Esophagus squamous epithelium (tissue), 5 donors: ENCODE measurements around the gene DOC2A. TPM values are rescaled to one million over a fixed set of nuclear protein-coding genes. Genes with fewer than 3 reads are reported as not detected.

ENCODE experiments used
- DNase-seq: peaks from one replicate; lab custom pipeline; 2025; lab: John Stamatoyannopoulos, UW
- H3K27ac ChIP-seq, 4 donors: fragments of 200-600 bp; sonication (generic); one replicate each; pipeline ENCODE4 v1.5.1; 2016 to 2019; ENCODE audit warnings: mild to moderate bottlenecking in 1 of 4
- H3K27me3 ChIP-seq, 4 donors: fragments of 200-600 bp; sonication (generic); 1 replicate in 3 of 4; 2 replicates in 1 of 4; pipeline versions ENCODE4 v1.5.1 to v1.6.0; 2017 to 2021; ENCODE audit warnings: antibody characterized with exemption in 1 of 4
- H3K36me3 ChIP-seq, 3 donors: fragments of 200-600 bp; sonication (generic); one replicate each; pipeline ENCODE4 v1.5.1; 2016 to 2019
- H3K4me1 ChIP-seq, 3 donors: fragments of 200-600 bp; sonication (generic); one replicate each; pipeline ENCODE4 v1.5.1; 2017 to 2019
- H3K4me3 ChIP-seq, 4 donors: fragments of 200-600 bp; sonication (generic); 1 replicate in 3 of 4; 2 replicates in 1 of 4; pipeline ENCODE4 v1.5.1; 2016 to 2019; ENCODE audit warnings: mild to moderate bottlenecking in 2 of 4, moderate library complexity in 1 of 4
- H3K9me3 ChIP-seq, 3 donors: fragments of 200-600 bp; sonication (generic); one replicate each; pipeline ENCODE4 v1.5.1; 2016 to 2019
- CTCF ChIP-seq, 6 experiments: fragments of 450-650 bp in 4 of 6; fragments of 200-600 bp in 2 of 6; sonication (generic) in 2 of 6; IDR thresholded peaks; one replicate each; pipeline ENCODE4 v1.5.1; 2016 to 2019; ENCODE audit warnings: antibody characterized with exemption in 6 of 6, mild to moderate bottlenecking in 4 of 6, moderate library complexity in 4 of 6
- POLR2A ChIP-seq, 4 donors: fragments of 450-650 bp; IDR thresholded peaks; one replicate each; pipeline ENCODE4 v1.6.1; 2017; ENCODE audit warnings: antibody characterized with exemption in 4 of 4, mild to moderate bottlenecking in 4 of 4, moderate library complexity in 3 of 4
- WGBS, 2 donors: methylation state at CpG; one replicate each; pipeline ENCODE4 v1.1.5; 2018; 5-methylcytosine and 5-hydroxymethylcytosine counted together
- intact Hi-C: fragments of 100-400 bp; cut with DNase I; formaldehyde crosslinking; loops from one replicate; pipeline ENCODE4 v1.15.0; 2022
- total RNA-seq, 4 donors: library from RNA; depleted of rRNA; stranded (reverse); fragments of >200 nt; gene quantifications; one replicate each; pipeline ENCODE4 v1.1.0, GENCODE V29; 2016
- donor health status: DM: yes; HTN: yes; CAD: no.

Gene DOC2A
- total RNA-seq, 4 donors from 2014 or later, result 0.50 to 0.76 TPM; not detected in 2

- Histone ChIP-seq H3K27me3 (no peaks in the 10 kb centered on the region), H3K27ac (peak within 1 kb of the TSS; percentile 90 to 98 (median 96))
Measured at GRCh38 chr16:29995911-29996765, 14.7 kb downstream of the DOC2A start, which contains the start of gene INO80E. Gene INO80E (plus strand): TSS chr16:29996241. CDS start chr16:29996311, 70 bp downstream.

DNA sequence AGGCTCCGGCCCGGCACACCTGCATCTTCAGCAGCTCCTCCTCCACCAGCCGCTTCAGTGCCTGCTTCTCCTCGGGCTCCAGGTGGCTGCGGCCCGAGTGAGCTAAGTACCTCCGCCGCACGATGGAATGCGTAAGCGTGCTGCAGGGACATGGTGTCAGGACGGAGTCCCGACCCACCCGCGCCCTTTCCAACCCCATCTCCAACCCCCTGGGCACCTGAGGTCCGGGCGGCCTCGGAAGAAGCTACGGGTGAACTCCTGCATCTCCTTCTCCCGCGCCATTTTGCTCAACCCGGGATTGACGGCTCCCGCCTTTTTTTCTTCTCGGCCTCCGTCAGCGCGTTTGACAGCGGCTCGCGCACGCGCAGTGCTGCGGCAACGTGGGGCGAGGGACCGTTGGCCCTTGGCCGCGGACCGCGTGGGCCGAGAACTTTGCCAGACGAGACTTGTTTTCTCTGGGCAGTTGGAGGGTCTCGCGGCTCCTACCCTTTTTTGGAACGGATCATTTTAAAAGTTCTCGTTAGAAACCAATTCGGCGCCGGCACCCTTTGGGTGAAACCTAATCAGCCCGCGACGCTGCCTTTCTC is 15.4 kb downstream of the DOC2A start, which contains the start of gene HIRIP3:
TSS of gene HIRIP3 (minus strand) at position 294 of the 587 bp plus-strand sequence. CDS start at position 282, 12 bp downstream.
- WGBS, 2 donors, result 0% methylated on average over 1 of the region's 53 CpGs; no CpG with 5 or more reads in 1 of the 2 donors
- no peaks in the 10 kb centered on the region for H3K9me3 ChIP-seq
- H3K4me1 ChIP-seq, result peaks cover 19 to 35% (median 20%) of the 10 kb centered on the region in 3 donors
- DNase-seq, result peak; percentile 63
- H3K27me3 ChIP-seq, result no peaks in the 10 kb centered on the region
- H3K4me3 ChIP-seq, result peak within 1 kb of the TSS; percentile 58 to 96 (median 82)
- TF ChIP-seq CTCF (IDR thresholded peaks at IDR 0.05) (no peak), POLR2A (IDR thresholded peaks at IDR 0.05) (no peak)
- H3K36me3 ChIP-seq, result peaks cover 5 to 66% (median 27%) of the 10 kb centered on the region in 3 donors
- intact Hi-C loops, result no loop called here
- peak within 1 kb of the TSS; percentile 90 to 98 (median 96) for H3K27ac ChIP-seq

More at GRCh38 chr16:29995911-29996765, 14.7 kb downstream of the DOC2A start, which contains the start of gene INO80E:
- WGBS, 2 donors, result 0 to 1% methylated on average over 27 to 37 of the region's 65 CpGs
- H3K4me3 ChIP-seq, result peak within 1 kb of the TSS; percentile 58 to 96 (median 82)
- TF ChIP-seq POLR2A (IDR thresholded peaks at IDR 0.05), result peak in 2 of 4 donors; percentile 18 to 39
- peak in 1 of 6 experiments; percentile 24 for TF ChIP-seq CTCF (IDR thresholded peaks at IDR 0.05)
- intact Hi-C loops, result no loop called here
- H3K9me3 ChIP-seq, result no peaks in the 10 kb centered on the region
- peaks cover 0 to 66% (median 28%) of the 10 kb centered on the region in 3 donors for H3K36me3 ChIP-seq
- peaks cover 19 to 35% (median 20%) of the 10 kb centered on the region in 3 donors for H3K4me1 ChIP-seq
- DNase-seq, result peak; percentile 83

DNA sequence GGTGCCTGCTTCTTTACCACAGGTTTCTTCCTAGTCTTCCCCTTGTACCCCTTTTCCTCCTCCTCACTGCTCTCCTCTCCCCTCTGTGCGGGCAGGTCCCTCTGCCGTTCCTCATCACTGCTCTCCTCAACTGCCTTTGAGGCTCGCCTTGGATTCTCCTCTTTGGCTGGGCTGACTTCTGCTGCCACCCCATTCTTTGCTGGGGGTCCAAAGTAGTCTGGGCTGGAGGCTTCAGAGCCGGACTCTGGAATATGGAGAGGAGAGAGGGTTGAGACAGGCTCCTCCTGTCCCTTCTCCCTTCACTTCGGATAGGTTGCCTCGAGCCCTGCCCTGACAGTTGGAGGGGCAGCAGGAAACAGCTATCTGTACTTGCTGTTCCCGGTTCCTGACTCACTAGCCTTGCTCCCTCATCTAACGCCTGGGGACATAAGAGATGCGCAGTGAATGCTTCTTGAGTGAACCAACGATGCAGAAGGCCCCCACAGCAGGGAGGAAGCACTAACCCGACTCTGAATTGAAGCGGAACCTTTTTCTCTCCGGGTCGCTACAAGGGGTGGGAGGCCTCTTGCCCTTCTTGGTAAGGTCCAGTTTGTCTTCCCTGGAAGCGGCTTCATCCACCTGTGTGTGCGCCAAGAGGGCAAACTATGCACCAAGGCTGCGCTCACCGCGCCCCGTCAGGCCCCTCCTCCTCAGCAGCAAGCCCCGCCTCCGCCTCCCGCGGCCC is 16.1 kb downstream of the DOC2A start:
- Histone ChIP-seq H3K4me3 (peak overlapping the region; percentile 58 to 96 (median 82)), H3K9me3 (no peaks in the 10 kb centered on the region), H3K27ac (peak overlapping the region; percentile 90 to 98 (median 96)), H3K4me1 (peaks cover 19 to 35% (median 20%) of the 10 kb centered on the region in 3 donors), H3K36me3 (peaks cover 8 to 66% (median 27%) of the 10 kb centered on the region in 3 donors), H3K27me3 (no peaks in the 10 kb centered on the region)
- no peak for DNase-seq
- intact Hi-C loops, result no loop called here
- 15 to 27% methylated on average over 3 to 9 of the region's 24 CpGs for WGBS, 2 donors
- TF ChIP-seq CTCF (IDR thresholded peaks at IDR 0.05), result no peak
- no peak for TF ChIP-seq POLR2A (IDR thresholded peaks at IDR 0.05)

DNA sequence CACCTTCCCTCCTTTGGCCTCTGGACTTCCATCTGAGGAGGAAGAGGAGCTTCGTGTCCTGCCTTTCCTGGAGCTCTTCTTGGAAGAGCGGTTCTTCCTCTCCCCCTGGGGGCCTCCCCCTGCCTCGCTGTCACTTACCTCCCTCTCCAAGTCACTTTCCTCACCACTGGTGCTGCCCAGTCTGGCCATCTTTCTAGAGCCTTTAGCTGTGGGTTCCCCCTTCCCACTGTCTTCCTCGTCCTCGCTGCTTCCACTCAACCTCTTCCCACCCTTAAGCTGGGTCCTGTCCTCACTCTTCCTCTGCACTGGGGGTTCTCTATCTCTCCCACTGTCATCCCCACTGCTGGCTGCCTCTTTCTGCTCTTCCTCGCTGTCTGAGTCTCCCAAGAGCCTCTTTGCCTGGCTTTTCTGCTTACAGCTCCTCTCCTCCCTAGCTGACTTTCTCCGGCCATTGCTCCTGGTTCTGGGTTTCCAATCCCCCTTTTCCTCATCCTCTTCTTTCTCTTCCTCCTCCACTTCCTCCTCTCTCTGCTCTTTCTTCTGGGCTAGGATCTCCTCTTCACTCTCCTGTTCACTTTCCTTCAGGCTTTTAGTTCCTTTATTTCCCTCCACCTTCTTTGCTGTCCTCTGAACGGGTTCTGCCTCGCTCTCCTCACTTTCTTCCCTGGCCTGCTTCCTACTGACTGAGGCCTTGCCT is 16.8 kb downstream of the DOC2A start:
- Histone ChIP-seq H3K9me3 (no peaks in the 10 kb centered on the region), H3K36me3 (peaks cover 8 to 66% (median 28%) of the 10 kb centered on the region in 3 donors), H3K27me3 (no peaks in the 10 kb centered on the region), H3K4me1 (peaks cover 19 to 35% (median 20%) of the 10 kb centered on the region in 3 donors), H3K27ac (peak overlapping the region; percentile 90 to 98 (median 96)), H3K4me3 (peak overlapping the region in 2 of 4 donors; percentile 77 to 96)
- TF ChIP-seq CTCF (IDR thresholded peaks at IDR 0.05) (no peak), POLR2A (IDR thresholded peaks at IDR 0.05) (no peak)
- WGBS, 2 donors, result 86 to 88% methylated on average over 9 of the region's 9 CpGs
- intact Hi-C loops, result no loop called here
- no peak for DNase-seq
